HG03558 (cell line): Measurements from ENCODE around the gene TNFRSF19.

Source experiments
- ATAC-seq: cut with Tn5 transposase; IDR thresholded peaks from one replicate; pipeline ENCODE4 v1.9.1; 2021; ENCODE audit warnings: moderate number of reproducible peaks; ENCODE audit not compliant: unreplicated experiment; ENCODE audit errors: extremely low read depth

TNFRSF19 gene

DNA sequence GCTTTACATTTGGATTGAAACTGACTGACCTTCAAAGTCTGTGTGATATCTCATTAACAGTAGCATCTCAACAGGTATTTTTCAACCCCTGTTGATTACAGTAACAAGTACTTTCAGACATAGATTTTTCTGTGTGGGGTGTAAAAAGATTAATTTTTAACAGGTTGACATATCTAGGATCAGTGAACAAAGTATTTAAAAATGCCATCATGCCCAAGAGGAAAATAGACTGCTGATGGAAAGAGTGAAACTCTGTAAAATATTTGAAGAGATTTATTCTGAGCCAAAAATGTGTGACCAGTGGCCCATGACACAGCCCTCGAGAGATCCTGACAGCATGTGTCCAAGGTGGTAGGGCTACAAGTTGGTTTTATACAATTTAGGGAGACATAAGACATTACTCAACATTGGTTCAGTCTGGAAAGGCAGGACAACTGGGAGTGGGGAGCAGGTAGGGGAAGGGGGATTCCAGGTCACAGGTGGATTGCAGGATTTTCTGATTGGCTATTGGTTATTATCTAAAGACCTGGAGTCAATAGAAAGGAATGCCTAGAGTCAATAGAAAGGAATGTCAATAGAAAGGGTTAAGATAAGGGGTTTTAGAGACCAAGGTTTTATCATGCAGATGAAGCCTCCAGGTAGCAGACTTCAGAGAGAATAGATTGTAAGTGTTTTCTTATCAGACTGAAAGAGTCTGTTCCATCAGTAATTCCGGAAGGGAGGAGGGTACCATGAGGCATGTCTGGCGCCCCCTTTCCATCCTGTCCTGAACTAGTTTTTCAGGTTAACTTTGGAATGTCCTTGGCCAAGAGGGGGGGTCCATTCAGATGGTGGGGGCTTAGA, 29.1 kb downstream of the TNFRSF19 start:
- no peak for ATAC-seq

DNA sequence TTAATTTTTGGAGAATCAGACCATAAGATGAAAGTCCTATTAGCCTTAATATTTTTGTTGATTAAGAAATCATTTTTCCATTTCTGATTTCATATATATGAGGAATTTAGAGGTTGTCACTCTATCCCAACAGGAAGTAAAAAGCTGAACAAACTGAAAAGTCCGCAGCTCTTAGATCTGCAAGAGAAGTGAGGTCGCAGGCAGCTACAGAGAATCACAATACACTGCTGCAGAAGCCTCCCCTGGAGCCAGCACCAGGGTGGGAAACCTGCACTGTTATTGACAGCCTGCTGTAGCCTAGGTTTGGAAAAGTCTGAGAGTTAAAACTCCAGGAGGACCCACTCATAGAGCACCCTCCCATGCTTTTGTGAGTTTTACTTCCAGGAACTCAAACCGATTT, 29.9 kb downstream of the TNFRSF19 start:
- no peak for ATAC-seq

- ATAC-seq, result no peak
Measured at GRCh38 chr13:23600534-23600933, 30.3 kb downstream of the TNFRSF19 start.

DNA sequence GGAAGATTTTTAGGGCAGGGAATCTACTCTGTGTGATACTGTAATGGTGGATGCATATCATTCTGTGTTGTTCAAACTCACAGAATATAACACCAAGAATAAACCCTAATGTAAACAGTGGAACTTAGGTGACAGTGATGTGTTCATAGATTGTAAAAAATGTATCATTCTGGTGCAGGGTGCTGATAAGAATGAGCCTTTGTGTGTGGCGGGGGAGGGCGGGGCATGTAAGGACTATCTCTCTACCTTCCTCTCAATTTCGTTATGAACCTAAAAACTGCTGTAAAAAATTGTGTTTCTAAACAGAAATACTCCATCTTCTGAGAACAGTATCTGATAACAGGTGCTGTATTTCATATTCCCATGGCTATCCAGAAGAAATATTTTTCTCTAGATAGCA, 35.6 kb downstream of the TNFRSF19 start:
- no peak for ATAC-seq

- no peak for ATAC-seq
Measured at GRCh38 chr13:23608138-23608537, 37.9 kb downstream of the TNFRSF19 start.

DNA sequence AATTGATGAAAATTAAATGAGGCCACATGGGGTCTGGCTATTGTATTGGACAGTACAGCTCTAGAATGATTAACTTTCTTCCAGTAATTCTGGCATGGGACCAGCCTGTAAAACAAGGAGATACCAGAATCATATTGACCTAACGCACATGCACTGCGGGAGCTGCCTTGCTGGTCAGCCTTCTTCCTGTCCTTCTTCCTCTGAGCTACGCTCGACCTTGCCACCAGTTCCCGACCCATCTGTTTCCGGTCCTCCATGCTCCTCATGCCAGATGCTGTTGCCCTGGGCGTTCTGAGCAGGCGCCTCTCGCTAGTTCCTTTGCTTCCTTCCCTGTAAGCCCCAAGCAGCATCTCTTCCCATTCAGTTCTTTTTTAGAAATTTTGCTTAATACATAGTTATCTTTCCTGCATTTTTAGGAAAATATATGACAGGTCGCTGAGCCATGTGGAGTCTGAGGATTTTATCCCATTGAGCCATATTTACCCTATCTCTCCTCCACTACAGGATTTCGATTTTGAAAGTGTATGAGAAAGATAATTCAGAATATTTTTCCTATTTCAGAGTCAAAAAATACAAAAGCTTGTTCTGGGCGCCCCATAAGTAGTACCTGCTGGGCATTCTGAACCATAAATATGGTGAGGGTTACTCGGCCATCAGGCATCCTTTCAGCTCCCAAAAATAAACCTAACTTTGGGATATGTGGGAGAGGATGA, 38.6 kb downstream of the TNFRSF19 start:
- ATAC-seq, result no peak

DNA sequence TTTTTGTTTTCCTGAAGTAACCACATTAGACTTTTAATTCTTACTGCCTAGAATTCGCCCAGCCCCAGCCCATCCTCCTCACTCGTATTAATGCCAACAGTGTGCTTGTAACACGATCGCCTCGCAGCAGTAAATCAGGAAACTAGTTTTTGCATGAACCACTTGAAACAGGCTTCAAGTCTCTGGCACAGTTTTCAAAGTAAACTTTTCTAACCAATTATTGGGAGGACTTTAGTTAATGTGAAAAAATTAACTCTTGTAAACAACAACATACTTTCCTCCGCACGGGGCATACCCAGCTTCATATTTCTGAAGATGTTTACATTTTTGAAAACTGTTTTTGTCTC, 39.2 kb downstream of the TNFRSF19 start:
- no peak for ATAC-seq

GRCh38 chr13:23609874-23610576, 39.8 kb downstream of the TNFRSF19 start:
- ATAC-seq, result no peak

GRCh38 chr13:23610966-23611491, 40.8 kb downstream of the TNFRSF19 start:
- no peak for ATAC-seq

- ATAC-seq, result no peak
Measured at GRCh38 chr13:23612182-23612581, 42.0 kb downstream of the TNFRSF19 start.

DNA sequence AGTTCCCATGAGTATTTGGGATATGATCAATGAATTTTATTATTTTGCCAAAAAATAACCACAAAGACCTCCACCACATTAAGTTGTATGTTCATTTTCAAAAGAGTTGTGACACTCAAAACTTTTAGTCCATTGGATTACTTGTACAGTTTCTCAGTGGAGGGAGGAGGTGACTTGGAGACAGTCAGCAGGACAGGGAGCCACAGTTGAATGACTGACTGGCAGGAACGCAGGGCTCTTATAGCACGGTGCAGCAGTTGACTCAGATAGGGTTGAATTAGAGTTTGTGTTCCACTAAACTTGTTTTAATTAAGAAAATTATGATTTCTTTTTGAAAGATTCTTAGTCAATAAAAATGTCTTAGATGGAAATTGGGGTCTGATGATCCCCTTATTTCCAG, 42.5 kb downstream of the TNFRSF19 start:
- no peak for ATAC-seq

DNA sequence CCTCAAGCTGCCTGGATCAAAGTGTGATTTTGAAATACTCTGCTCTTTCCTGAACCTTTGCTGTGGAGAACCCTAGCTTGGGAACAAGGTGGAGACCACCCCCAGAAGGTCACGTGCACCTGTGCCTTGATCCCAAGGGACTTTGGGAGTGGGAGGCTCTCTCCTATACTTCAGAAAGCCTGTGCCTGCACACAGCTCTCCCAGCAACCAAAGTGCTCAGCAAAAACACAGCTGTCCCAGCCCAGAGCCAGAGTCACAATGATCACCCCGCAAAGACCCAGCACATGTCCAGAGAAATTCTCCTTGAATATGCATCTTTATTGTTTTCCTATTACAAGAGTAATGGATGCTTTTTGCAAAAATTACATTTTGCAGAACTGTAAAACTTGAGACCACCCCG, 43.4 kb downstream of the TNFRSF19 start:
- ATAC-seq, result no peak

- ATAC-seq, result no peak
Measured at GRCh38 chr13:23615395-23616081, 45.3 kb downstream of the TNFRSF19 start.

DNA sequence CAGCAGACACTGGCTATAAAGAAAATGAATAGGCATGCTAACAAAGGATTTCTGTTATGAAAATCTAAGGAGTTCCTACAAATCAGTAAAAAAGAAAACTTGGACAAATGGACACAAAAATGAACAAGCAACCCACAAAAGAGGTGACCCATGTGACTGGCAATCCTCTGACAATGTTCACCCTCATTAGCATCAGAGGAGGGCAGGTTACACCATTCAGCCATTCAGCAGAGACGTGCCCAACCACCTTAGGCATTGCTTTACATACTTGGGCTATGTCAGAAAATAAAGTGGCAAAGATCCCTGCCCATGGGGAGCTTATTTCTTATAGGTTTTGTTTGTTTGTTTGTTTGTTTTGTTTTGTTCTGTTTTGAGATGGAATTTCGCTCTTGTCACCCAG, 46.0 kb downstream of the TNFRSF19 start:
- ATAC-seq, result no peak

- no peak for ATAC-seq
Measured at GRCh38 chr13:23617551-23618024, 47.4 kb downstream of the TNFRSF19 start.

- no peak for ATAC-seq
Measured at GRCh38 chr13:23618341-23618740, 48.1 kb downstream of the TNFRSF19 start.

- no peak for ATAC-seq
Measured at GRCh38 chr13:23619068-23619855, 49.0 kb downstream of the TNFRSF19 start.

DNA sequence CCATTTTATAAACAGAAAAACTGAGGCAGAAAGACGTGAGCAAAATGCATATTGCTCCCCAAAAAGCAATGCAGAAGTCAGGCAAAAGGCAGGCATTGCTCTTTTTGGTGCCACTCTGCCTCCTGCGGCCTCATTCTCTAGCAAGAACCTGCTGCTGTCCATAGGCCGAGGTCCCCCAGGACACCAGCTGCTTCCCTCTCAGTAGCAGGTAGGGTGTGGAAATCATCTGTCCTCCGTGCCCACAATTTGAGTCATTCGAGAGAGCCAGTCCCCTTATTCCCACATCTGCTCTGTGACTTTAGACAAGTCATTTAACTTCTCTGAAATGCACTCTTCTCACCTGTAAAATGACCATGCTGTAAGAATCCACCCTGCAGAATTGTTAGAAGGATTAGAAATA, 50.0 kb downstream of the TNFRSF19 start:
- ATAC-seq, result no peak

GRCh38 chr13:23620613-23621315, 50.6 kb downstream of the TNFRSF19 start:
- no peak for ATAC-seq
